GM18517 (cell line): ENCODE data around the gene JUN.
"Not testable (repeated sequence)": the region's sequence is repeated elsewhere in the genome, so short reads cannot be mapped to it uniquely, and the experiment has no call there.

Experiments used
- ATAC-seq: cut with Tn5 transposase; IDR thresholded peaks from one replicate; pipeline ENCODE4 v1.9.1; 2021; ENCODE audit warnings: mild to moderate bottlenecking, moderate library complexity; ENCODE audit not compliant: unreplicated experiment

Gene JUN

GRCh38 chr1:58809325-58810010 lies 25.6 kb upstream of the JUN start:
- no peak for ATAC-seq

DNA sequence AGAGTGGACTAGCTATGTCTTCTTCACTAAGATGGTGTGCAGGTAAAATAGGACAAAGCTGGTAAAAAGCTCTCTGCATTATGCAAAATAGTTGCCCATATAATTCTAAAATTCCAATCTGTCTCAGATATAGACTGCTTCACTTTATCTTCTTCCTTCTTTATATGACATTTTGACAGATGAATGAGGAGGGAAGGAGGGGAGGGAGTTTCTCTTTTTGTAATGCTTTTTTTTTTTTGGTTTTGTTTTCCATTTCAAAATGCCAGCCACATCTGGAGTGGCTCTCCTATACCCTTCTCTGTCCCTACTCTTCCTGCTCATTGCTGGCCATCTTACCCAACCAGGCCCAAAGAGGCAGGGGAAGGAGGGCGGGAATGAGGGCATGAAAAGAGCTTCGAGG lies 24.2 kb upstream of the JUN start:
- ATAC-seq = no peak

DNA sequence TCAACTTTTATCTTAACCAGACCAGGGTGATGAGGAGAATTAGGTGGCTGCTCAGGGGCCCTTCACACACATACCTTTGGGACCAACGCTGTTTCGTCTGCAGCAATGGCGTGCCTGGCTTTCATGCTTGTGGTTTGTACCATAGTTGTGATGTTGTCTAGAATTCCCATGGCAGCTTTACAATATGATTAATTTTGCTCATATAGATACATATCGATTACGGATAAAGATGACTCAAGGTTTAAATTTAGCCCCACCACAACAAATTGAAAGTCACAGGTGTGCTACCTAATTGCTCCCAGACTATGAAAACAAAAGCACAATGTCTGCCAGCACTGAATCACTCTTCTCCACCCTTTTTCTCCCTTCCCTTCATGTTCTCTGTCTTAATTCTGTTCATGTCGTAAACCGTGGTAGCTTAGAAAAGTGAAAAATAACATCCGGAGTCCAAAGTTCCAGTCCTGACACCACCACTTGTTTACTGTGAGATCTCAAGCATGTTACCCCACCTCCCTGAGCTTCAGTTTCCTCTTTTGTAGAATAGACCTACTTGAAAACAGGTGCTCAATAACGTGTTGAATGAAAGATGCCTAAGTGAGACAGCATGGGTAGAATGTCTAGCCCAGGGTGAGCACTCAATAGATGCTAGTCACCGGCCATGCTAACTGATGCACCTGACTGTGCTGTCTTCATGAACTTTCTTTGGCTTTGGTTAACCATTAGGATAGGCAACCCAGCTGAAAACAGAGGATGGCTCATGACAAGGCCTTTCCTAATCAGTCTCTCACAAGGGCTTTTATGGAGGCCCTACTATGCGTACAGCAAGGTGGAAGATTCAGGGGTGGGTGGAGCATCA lies 22.1 kb upstream of the JUN start:
- ATAC-seq = peak; percentile 55

DNA sequence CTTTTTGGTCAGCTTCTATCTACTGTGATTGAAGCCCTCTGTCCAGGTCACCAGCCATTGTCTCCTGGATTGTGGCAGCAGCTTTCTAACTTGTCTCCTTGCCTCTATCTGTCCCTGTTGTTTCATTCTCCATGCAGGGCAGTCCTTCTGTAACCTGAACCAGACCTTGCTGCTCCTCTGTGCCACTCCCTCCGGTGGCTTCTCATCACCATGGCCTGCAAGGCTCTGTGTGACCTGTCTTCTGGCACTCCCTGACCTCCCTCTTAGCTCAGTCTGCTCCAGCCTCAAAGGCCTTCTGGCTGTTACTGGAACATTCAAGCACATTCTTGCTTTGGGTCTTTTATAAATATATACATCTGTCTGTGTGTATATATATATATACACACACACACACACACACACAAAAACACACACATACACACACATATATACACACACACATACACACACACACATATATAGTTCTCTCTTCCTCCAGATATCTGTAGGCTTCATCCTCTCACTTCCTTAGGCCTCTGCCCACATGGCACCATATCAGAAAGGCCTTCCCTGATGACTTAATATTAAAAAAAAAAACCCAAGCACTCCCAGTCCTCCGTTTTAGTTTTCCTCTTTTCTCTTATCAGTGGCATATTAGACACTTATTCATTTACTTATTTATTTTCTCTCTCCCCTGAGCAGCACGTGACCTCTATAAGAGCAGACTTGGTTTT lies 21.2 kb upstream of the JUN start:
- ATAC-seq = peak; percentile 2

DNA sequence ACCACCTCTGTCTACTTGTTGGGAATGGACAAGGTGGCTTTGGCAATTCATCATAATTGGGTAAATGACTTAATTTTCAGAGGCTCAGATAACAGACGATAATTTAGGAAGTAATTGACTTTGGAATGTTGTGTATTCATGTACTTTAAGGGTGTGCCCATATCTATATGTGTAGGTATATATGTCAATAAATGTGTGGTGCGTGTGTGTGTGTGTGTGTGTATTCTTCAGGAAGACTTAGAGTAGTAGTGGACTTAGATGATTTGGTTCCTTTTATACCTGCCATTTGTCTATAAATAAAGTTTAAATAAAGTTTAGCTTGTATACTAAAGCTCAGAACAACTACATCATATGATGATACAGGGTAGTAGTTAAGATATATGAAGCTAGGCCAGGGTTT lies 20.0 kb upstream of the JUN start:
- ATAC-seq = no peak

DNA sequence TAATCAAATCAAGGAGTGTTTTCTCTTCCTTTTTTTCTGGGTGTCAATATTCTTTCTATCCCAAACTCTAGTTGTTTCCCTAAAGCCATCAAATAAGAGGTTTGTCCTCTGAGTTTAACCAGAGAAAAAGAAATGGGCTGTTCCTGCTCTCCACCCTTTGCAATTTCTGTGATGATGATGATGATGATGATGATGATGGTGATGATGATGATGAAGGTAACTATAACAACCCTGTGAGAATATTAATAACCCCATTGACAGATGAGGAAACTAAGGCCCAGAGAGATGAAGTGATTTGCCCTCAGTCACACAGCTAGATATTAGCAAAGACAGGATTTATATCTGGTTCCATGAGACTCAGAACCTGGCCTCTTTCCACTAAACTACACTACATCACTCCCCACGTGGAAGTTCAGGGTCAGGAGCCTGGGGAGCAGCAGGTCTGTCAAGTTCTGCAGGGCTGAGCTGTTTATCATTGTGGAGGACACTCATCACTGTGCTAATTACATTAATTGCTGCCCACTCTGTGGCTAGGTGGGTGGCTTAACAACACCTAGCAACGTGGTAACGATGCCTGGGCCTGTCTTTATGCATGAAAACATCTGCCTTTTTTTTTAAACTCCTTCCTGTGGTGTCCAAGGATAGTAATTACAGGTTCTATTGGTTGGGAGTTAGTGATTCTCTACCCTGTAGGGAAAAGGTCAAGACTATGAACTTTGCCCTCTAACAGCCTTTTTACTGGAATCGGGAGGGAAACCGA lies 19.0 kb upstream of the JUN start:
- ATAC-seq = no peak

- ATAC-seq = not testable (repeated sequence)
Observed at GRCh38 chr1:58801286-58801685, 17.4 kb upstream of the JUN start.

DNA sequence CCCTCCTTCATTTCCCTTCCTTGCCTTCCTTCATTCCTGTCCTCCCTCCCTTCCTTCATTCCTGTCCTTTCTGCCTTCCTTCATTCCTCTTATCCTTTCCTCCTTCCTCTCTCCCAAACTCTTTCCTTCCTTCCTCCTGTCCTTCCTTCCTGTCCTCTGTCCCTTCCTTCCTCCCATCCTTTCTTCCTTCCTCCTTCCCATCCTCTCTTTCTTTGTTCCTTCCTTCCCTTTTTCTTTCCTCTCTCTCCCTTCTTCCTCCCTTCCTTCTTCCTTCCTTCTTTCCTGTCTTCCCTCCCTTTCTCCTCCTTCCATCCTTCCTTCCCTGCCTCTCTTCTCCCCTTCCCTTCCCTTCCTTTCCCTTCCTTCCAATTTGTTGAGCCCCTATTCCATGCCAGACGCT lies 15.8 kb upstream of the JUN start:
- ATAC-seq = no peak

DNA sequence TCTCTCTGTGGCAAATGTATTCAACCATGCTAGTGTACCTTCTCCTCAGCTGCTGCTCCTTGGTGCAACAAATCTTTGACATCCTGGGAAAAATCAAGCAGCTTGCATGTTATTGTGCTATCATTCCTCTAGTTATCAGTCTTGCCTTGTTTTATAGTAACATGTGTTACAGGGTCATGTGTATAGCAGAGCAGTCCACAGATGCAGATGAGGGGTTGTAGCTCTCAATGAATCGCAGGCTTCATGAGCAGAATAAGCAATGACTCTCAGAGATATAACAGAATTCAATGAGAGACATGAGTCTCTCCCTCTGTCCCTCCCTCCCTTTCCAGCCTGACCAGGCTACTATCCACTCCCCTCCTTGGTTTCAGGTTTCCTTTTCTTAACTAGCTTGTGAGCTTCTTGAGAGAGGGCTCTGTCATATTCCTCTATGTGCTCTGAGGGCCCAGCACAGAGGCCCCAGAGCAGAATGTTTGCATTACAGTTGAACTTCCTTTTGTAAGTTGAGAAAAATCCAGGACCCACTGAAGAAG lies 15.1 kb upstream of the JUN start:
- ATAC-seq = no peak

DNA sequence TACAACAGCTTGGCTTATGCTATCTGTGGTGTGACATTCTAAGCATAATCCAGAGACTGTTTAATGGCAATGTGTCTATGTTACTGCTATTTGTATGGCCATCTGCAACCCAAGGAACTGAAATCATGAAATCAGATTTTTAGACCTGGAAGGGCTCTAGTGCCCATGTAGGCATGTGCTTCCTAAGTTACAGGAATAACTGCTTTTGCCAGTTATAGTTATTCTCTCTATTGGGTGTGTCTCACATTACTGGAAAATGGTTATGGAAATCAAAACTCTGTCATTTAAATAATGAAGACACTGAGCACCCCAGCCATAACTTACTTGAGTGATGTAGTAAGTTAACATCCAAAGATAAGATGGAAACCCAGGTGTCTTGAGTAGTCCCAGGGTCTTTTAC lies 12.6 kb upstream of the JUN start:
- ATAC-seq = no peak

DNA sequence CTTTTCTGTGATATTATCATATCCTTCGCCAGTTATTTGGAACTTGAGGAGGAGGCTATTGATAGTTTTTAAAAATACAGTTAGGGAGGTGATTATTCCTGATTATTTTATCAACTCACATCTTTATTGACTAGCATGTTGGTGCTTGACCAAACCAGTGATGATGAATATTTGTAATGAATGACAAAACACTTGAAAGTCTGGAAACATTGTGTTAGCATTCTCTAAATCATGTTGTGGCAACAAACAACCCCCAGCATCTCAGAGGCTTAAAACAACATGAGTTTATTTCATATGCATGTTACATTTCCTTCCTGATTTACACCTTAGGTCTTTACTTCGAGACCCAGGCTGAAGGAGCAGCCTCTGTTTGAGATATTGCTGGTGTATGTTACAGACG lies 10.7 kb upstream of the JUN start:
- no peak for ATAC-seq

DNA sequence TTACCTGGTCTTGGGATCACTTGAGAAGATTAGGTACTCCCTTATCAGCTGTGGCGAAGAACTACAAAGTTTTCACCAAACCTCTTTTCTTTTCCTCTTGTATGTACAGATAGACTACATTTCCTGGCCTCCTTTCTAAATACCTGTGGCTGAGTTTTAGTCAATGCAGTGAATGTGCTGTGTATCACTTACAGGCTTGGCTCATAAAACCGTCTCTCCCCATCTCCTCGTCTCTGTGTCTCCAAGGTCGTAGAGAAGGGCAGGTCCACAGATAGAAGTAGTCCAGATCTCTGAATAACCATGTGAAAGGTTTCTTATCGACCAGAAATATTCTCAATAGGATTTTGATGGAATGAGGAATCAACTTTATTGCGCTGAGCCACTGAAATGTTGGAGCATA lies 9.0 kb upstream of the JUN start:
- no peak for ATAC-seq

GRCh38 chr1:58791106-58791505 lies 7.3 kb upstream of the JUN start:
- ATAC-seq = no peak

DNA sequence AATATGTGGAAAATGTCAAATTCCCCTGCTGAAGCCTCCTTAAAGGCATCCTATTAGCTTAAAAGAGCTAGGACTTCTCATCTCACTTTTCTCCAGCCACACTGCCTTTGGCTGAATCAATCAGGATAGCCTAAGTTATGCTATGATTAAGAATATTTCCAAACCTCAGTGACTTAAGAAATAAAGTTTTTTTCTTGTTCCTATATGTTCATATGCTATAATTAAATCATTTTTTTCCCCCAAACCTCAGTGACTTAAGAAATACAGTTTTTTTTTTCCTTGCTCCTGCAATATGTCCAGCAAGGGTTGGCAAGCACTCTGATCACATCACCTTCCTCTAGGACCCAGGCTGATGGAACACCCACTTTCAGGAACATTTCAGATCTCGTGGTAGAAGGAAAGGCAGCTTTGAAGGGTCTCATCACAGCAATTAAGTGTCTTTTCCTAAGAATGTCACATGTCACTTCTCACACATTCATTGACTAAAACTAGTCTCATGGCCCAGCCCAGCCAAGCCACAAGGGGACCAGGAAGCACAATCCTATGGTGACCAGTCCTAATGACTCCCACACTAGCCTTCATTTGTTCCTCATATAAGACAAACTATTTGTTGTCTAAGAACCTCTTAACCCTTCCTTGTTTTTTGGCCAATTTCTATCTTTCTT lies 6.3 kb upstream of the JUN start:
- ATAC-seq = no peak

- ATAC-seq = no peak
Observed at GRCh38 chr1:58789322-58789856, 5.5 kb upstream of the JUN start.

DNA sequence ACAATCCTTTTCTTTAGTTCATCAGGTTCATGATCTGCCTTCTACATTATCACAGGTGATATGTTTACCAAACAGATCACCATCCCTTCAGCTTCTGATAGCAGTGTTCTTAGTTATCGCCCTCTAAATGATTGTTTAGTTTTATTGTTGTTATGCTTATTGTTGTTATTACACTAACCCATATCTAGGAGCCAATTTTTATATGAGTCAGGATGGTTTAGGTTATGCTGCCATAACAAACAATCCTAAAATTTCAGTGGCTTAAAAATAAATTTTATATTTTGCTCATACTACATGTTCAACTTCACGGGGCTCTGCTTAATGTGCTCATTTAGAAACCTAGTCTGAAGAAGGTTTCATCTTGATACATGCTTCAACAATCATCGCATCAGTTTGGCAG lies 4.4 kb upstream of the JUN start:
- no peak for ATAC-seq

DNA sequence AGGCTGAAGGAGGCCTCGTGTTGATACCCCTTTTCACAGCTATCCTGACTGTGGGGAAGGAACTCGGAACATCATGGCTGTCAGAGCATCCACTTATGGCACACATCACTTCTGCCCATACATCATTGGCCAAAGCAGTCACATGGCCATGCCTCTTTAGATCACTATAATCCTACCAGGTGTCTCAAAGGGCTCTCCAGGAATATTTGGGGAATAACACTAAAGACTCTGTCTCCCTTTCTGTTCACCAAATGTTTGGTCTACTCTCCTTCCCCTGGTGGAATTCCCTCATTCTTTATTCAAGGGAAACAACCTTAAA lies 3.0 kb upstream of the JUN start:
- ATAC-seq = no peak

GRCh38 chr1:58786184-58786926 lies 2.5 kb upstream of the JUN start:
- ATAC-seq = no peak

DNA sequence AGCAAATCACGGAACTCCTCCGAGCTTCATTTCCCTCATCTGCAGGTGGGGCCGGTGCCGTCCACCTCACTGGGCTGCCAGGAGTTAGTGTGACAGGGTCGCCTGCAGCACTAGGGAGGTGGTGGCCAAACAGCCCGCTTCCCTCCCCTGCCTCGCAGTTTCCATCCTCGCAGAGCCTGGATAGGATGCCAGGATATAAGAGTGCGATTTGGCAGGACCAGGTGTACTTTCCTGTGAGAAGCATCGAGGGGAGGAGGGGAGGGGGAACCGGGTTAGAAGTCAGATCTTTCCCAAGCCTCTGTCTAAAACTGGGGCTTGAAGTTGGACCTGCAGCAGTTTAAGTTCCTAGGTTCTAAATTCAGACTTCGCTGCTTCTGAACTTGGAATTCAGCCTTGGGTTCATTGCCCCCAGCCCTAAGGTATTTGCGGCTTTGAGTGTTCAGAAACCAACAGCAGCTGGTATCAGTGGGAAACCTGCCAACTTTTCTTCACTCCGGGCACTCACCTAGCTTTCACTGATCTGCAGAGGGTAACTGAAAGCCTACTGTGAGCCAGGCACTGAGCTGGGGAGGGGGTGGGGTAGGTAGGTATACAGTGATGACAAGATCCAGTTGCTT lies 1.7 kb upstream of the JUN start:
- ATAC-seq = no peak
